ENCODE measurements around the gene RNF224. TPM values are rescaled to one million over a fixed set of nuclear protein-coding genes. Genes with fewer than 3 reads are reported as not detected.

RNF224 gene
- total and polyA plus RNA-seq, 10 of the 15 experiments (the other 5 are each of a cell fraction or from before 2014, with no cell fraction given) = not detected

DNA sequence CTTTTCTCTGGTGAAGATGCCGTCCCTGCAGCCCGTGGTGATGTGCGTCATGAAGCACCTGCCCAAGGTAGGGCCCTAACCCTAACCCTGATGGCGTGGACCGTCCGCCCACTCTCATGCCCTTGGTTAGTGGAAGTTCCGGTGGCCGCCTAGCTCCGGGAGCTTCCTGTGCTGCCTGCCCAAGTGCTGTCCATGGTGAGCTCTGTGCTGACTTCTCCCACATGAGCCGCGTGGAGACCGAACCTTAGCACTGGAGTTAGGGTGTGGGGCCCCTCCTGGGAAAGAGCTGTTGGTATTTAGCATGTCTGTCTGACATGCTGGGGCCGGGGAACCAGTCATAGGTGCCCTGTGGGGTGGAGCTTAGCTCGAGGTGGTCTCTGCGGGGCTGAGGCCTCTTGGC, 29.1 kb downstream of the RNF224 start:
- no peak for ATAC-seq
- Histone ChIP-seq H3K4me1 (ENCODE audit: control insufficient read depth, insufficient read depth, low read length) (peaks cover 14% of the 10 kb centered on the region), H3K27ac (ENCODE audit: control insufficient read depth, insufficient read depth) (no peak overlapping the region), H4K20me1 (ENCODE audit: control insufficient read depth, insufficient read depth) (no peaks in the 10 kb centered on the region), H3K36me3 (ENCODE audit: control insufficient read depth in 2 of 2, insufficient read depth in 2 of 2, low read length in 1 of 2) (peaks cover 2 to 8% of the 10 kb centered on the region in 2 experiments; a peak in 3 of 4 replicates), H3K9ac (ENCODE audit: control insufficient read depth, insufficient read depth, low read length) (no peak overlapping the region), H3K4me2 (ENCODE audit: control insufficient read depth, insufficient read depth) (peak overlapping the region; percentile 81), H3K4me3 (peak overlapping the region; percentile 93), H3K27me3 (replicated peaks in 1 of 2; ENCODE audit: control insufficient read depth in 2 of 2, insufficient read depth in 2 of 2, low read length in 1 of 2) (no peaks in the 10 kb centered on the region), H3K79me2 (ENCODE audit: control insufficient read depth, insufficient read depth, low read length) (peaks cover 18% of the 10 kb centered on the region), H3K9me3 (replicated peaks; ENCODE audit: control insufficient read depth, insufficient read depth, low read length) (no peaks in the 10 kb centered on the region), H2AFZ (ENCODE audit: control insufficient read depth, low read depth, low read length) (no peak overlapping the region)
- intact Hi-C loops (cut with micrococcal nuclease; ENCODE audit: unreplicated experiment) (no loop called here), in situ Hi-C loops (cut with MboI) (no loop called here)
- CTCF ChIA-PET = interaction anchor here (0.9 to 1.6 kb wide), 6 partner anchors 8 to 31 kb away, joined by 3 to 5 read pairs (median 4); partner anchors contain the start of gene TUBB4B
- SMC1A ChIA-PET (ENCODE audit: uncharacterized antibody, unreplicated experiment) = interaction anchor here (0.6 to 1.6 kb wide), 2 partner anchors 16 to 19 kb away, joined by 3 to 5 read pairs; no protein-coding TSS in a partner anchor
- RAD21 ChIA-PET (ENCODE audit: unreplicated experiment) = interaction anchor here (1.1 to 1.8 kb wide), 3 partner anchors 16 to 21 kb away, joined by 4 to 8 read pairs (median 4); partner anchors contain the start of genes TOR4A and TUBB4B
- no peak for DNase-seq (ENCODE audit: low read depth, low spot score)
- no peak for FAIRE-seq
- BruUV-seq (replicated peaks) = no TSS peak
- POLR2A ChIA-PET = interaction anchor here (0.6 to 6.2 kb wide), 8 partner anchors 11 to 97 kb away, joined by 3 to 112 read pairs (median 4); partner anchors contain the start of gene TUBB4B
- WGBS (ENCODE audit: insufficient coverage, insufficient replicate concordance, low lambda C conversion rate, missing lambda C conversion rate) = 92% methylated on average over 15 of the region's 15 CpGs
- TF ChIP-seq POLR2AphosphoS2 (IDR thresholded peaks at IDR 0.05; ENCODE audit: low read depth, low read length) (no peak), BMI1 (IDR thresholded peaks at IDR 0.05; ENCODE audit: borderline replicate concordance) (no peak)
- TF ChIP-seq, protein P1, sequence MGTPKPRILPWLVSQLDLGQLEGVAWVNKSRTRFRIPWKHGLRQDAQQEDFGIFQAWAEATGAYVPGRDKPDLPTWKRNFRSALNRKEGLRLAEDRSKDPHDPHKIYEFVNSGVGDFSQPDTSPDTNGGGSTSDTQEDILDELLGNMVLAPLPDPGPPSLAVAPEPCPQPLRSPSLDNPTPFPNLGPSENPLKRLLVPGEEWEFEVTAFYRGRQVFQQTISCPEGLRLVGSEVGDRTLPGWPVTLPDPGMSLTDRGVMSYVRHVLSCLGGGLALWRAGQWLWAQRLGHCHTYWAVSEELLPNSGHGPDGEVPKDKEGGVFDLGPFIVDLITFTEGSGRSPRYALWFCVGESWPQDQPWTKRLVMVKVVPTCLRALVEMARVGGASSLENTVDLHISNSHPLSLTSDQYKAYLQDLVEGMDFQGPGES (IDR thresholded peaks at IDR 0.05) = no peak

DNA sequence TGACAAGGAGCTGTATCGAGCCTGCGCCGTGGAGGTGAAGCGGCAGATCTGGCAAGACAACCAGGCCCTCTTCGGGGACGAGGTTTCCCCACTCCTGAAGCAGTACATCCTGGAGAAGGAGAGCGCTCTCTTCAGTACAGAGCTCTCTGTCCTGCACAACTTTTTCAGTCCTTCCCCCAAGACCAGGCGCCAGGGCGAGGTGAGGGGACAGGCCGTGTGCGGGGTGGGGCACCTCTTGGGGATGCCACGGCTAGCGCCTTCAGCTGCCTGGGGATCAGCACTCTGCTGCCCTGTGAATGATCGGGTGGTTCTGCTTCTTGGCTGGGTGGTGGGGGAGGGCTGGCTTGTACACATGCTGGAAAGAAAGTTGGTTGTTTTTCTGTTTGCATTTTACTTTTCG, 29.6 kb downstream of the RNF224 start:
- ATAC-seq (no peak), FAIRE-seq (no peak), DNase-seq (ENCODE audit: low read depth, low spot score) (no peak)
- POLR2A ChIA-PET = interaction anchor here (1.0 to 6.2 kb wide), 6 partner anchors 10 to 98 kb away, joined by 3 to 112 read pairs (median 4); partner anchors contain the start of gene TUBB4B
- Histone ChIP-seq H4K20me1 (ENCODE audit: control insufficient read depth, insufficient read depth) (no peaks in the 10 kb centered on the region), H2AFZ (ENCODE audit: control insufficient read depth, low read depth, low read length) (no peak overlapping the region), H3K79me2 (ENCODE audit: control insufficient read depth, insufficient read depth, low read length) (peaks cover 18% of the 10 kb centered on the region), H3K36me3 (ENCODE audit: control insufficient read depth in 2 of 2, insufficient read depth in 2 of 2, low read length in 1 of 2) (peaks cover 2 to 8% of the 10 kb centered on the region in 2 experiments; a peak in 3 of 4 replicates), H3K4me2 (ENCODE audit: control insufficient read depth, insufficient read depth) (peak overlapping the region; percentile 81), H3K27ac (ENCODE audit: control insufficient read depth, insufficient read depth) (no peak overlapping the region), H3K27me3 (replicated peaks in 1 of 2; ENCODE audit: control insufficient read depth in 2 of 2, insufficient read depth in 2 of 2, low read length in 1 of 2) (no peaks in the 10 kb centered on the region), H3K4me1 (ENCODE audit: control insufficient read depth, insufficient read depth, low read length) (peaks cover 14% of the 10 kb centered on the region), H3K9me3 (replicated peaks; ENCODE audit: control insufficient read depth, insufficient read depth, low read length) (no peaks in the 10 kb centered on the region), H3K9ac (ENCODE audit: control insufficient read depth, insufficient read depth, low read length) (no peak overlapping the region), H3K4me3 (peak overlapping the region; percentile 93; the same call in 1 of the 2 replicates)
- SMC1A ChIA-PET (ENCODE audit: uncharacterized antibody, unreplicated experiment) = interaction anchor here (0.6 to 1.6 kb wide), 2 partner anchors 16 to 20 kb away, joined by 3 to 5 read pairs; no protein-coding TSS in a partner anchor
- RAD21 ChIA-PET (ENCODE audit: unreplicated experiment) = interaction anchor here (1.1 to 1.8 kb wide), 3 partner anchors 16 to 20 kb away, joined by 4 to 8 read pairs (median 4); partner anchors contain the start of genes TOR4A and TUBB4B
- intact Hi-C loops (cut with micrococcal nuclease; ENCODE audit: unreplicated experiment) (no loop called here), in situ Hi-C loops (cut with MboI) (no loop called here)
- no TSS peak for BruUV-seq (replicated peaks)
- no peak for TF ChIP-seq RELA (IDR thresholded peaks at IDR 0.05; ENCODE audit: borderline replicate concordance, partially characterized antibody)
- TF ChIP-seq, protein P2, sequence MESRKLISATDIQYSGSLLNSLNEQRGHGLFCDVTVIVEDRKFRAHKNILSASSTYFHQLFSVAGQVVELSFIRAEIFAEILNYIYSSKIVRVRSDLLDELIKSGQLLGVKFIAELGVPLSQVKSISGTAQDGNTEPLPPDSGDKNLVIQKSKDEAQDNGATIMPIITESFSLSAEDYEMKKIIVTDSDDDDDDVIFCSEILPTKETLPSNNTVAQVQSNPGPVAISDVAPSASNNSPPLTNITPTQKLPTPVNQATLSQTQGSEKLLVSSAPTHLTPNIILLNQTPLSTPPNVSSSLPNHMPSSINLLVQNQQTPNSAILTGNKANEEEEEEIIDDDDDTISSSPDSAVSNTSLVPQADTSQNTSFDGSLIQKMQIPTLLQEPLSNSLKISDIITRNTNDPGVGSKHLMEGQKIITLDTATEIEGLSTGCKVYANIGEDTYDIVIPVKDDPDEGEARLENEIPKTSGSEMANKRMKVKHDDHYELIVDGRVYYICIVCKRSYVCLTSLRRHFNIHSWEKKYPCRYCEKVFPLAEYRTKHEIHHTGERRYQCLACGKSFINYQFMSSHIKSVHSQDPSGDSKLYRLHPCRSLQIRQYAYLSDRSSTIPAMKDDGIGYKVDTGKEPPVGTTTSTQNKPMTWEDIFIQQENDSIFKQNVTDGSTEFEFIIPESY (IDR thresholded peaks at IDR 0.05) = 0 out of 2 replicates have a peak, but pooled peaks have one; percentile 17
- CTCF ChIA-PET = interaction anchor here (0.9 to 1.6 kb wide), 4 partner anchors 8 to 30 kb away, joined by 3 to 5 read pairs (median 4); no protein-coding TSS in a partner anchor
- WGBS (ENCODE audit: insufficient coverage, insufficient replicate concordance, low lambda C conversion rate, missing lambda C conversion rate) = 96% methylated on average over 15 of the region's 15 CpGs

Data from GM12878 (cell line).